NCI-H82 (cell line): ENCODE data around the gene ENTR1.

Experiments used
- DNase-seq: peaks from one replicate; lab custom pipeline; 2025; lab: John Stamatoyannopoulos, UW

Gene ENTR1

DNA sequence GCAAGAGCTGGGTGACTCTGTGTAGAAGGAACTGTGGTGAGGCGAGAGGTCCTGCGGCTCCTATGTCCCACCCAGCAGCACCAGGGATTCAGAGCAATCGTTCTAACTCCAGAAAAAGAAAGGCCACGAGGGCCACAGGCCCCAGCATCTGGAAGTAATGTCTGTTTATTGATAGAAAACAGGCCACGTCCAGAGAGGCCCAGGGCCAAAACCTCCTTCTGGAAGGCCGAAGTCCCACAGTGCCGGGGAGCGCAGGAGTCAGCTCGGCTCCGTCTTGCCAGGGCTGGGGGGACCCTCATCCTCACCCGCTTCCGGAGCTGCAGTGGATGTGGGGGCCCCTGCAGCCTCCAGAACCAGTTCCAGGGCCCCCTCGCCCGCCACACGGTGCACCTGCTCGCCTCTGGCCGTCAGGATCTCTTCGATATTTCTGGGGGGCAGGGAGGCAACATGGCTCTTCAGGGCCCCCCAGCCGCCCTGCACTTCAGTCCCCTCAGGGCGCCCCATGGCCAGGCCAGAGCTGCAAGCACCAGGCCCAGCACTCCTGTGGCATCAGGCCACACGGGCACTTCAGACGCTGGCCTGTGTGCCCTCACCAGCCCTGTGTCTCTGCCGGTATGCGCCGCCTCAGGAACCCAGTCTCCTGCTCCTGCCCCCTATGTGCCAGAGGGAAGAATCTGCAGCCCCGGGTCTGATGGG lies 48.5 kb downstream of the ENTR1 start:
- DNase-seq: no peak

DNA sequence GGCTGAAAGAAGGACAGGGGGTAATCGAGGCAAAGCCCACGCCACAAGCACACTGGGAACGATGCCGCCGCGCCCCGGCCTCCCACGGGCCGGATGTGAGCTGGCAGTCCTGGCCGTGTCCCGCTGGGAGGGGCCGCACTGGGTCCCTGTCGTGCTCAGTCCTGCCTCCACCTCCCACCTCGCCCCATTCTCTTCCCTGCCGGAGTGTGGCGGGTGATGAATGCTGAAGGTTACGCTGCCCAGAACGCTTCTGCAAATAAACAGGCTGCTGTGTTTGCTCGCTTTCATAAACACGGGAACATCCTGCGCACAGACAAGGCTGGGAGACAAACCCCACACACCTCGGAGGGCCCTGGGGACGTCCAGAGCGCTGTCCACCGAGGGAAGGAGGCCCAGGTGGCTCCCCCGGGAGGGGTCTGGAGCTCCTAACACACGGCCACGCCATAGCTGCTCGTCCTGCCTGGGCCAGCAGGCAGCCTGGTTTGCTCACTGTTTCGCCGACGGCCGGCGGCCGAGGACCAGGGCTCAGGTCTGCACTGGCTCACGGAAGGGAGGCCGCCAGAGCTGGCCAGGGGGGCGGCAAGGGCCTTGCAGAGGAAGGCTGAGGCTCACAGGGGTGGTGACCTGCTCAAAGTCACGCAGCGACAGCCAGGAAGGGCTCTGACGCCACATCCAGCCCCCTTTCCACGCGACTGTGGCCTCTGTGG lies 49.2 kb downstream of the ENTR1 start:
- DNase-seq: no peak

DNA sequence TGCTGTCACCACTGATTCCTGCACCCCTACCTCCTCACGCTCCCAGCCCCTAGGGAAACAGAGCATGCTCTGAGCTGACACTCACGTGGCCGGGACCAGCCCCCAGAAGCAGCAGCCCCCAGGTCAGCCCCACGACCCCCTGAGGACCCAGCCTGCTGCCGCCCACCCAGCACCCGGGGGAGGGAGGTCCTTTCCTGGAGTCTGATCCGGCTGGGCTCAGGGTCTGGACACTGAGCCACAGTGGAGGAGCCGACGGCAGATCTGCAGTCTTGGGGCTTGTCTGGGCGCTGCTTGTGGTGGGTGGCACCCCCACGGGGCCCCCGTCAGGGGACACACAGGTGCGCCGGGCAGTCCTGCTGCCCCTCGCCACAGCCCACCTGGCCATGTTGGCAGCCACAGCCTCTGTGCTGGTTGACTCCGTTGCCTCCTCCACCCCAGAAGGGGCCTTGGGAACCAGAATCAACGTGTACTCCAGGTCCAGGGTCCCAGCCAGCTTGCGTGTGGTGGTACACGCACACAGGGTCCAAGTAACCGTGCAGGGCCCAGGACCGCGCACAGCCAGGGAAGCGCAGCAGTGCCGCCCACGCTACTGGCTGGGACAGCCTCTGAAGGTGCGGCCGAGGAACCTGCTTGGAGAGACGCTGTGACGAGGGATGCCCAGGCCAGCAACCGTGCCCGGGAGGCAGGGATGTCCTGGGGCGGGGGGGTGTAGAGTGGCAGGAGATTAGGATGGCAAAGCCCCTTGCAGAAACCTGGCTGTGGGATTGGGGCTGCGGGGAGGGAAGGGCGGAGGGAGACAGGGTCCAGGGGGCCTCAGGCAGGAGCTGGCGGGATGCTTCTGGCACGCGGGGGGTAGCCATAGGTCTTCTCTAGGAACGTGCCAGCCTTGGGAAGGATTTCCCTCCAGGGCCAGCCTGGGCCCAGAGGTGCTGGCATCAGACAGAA lies 50.4 kb downstream of the ENTR1 start:
- no peak for DNase-seq

DNA sequence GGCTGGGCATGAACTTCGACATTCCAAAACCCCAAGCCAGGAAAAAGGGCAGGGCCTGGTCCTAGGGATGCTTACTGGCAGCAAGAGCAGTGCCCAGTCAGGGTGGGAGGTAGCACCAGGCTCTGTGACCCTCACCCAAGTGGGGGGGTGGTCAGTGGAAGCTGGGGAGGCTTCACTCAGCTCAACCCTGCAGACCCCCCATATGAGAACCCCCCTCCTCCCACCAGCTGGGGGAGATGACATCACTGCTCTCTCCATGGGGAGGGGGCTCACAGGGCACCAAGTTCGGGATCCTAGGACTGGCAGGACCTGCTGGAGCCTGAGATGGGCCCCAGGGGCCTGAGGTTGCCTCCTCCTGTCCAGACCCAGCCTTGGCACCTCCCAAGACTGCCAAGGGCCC lies 51.5 kb downstream of the ENTR1 start:
- DNase-seq: no peak

DNA sequence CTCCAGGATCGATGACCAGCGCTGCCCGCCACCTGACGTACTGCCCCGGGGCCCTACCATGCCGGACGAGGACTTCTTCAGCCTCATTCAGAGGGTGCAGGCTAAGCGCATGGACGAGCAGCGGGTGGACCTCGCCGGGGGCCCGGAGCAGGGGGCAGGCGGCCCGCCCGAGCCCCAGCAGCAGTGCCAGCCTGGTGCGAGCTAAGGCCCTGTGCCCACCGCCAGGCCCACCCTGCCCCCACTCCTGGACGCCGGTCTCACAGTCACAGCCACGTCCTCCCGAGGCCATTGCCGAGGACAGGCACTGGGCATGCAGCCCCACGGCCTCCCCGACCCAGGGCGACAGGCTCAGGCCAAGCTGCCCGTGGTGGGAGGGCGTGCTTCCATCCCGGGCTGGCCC lies 52.4 kb downstream of the ENTR1 start:
- no peak for DNase-seq

DNA sequence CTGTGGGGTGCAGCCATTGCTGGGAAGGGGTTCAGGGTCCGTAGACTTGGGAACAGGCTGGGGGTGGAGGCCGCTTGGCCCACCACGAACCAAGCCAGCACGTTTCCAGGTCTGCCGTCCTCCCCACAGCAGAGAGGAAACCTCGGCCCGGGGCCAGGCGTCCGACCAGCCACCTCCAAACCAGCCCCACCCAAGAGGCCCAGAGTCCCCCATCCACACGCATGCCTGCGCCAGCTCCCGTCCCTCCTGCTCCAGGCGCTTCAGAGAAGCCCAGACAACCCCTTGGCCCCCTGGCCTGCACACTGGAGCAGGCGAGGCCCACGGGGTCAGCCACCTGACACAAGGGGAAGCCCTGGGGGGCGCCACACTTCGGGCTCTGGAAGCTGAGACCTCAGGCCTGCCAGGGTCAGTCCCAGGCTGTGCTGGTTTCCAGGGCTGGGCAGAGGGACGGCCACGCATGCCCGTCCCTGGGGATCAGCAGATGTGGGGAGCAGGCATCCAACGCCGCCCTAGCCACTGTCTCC lies 53.1 kb downstream of the ENTR1 start:
- DNase-seq: no peak

DNA sequence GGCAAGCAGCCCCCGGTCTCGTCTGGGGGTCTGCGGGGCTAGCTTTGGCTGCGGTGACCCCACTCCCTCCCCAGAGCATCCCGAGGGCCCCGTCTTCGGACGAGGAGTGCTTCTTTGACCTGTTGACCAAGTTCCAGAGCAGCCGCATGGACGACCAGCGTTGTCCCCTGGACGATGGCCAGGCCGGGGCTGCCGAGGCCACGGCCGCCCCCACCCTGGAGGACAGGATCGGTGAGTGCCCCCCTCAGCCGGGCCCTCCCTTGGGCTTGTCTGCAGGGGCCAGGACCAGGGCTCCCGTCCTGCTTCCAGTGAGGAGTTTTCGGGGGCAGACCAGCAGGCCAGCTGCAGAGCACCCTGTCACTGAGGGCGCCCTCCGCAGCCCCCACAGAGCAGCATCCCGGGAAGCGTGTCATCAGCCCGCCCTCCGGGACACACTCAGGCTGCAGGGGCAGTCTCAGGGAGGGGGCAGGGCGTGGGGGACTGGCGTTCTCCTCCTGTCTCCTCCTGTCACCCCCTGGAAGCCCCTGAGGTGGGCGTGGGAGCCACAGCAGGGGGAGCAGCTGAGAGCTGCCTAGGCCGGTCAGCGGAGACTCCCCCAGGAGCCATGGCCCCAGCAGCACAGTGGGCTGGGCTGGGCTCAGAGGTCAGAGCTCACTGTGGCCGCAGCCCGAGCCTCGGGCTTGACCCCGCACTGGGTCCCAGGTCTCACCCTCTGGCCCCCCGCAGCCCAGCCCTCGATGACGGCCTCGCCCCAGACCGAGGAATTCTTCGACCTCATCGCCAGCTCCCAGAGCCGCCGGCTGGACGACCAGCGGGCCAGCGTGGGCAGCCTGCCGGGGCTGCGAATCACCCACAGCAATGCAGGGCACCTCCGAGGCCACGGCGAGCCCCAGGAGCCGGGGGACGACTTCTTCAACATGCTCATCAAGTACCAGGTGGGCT lies 54.5 kb downstream of the ENTR1 start:
- DNase-seq: no peak

DNA sequence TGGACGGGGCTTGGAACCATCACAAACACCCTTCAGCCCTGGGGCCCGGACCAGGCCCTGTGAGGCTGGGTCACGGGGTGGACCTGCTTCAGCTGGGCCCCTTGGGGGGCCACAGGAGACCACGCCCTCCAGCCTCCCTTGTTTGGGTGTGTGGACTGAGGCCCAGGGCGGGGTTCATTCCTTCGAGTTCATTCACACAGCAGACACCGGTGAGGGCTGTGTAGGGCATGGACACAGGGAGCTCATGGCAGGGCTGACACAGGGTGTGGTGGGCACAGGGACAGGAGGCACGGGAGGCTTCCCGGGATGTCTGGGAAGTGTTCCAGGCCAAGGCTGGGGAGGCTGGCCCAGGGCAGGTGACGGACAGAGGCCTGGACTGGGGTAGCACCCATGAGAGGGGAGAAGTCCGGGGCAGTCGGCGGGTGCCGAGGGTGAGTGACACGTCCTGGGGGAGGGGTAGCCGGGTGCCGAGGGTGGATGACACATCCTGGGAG lies 55.8 kb downstream of the ENTR1 start:
- no peak for DNase-seq

DNA sequence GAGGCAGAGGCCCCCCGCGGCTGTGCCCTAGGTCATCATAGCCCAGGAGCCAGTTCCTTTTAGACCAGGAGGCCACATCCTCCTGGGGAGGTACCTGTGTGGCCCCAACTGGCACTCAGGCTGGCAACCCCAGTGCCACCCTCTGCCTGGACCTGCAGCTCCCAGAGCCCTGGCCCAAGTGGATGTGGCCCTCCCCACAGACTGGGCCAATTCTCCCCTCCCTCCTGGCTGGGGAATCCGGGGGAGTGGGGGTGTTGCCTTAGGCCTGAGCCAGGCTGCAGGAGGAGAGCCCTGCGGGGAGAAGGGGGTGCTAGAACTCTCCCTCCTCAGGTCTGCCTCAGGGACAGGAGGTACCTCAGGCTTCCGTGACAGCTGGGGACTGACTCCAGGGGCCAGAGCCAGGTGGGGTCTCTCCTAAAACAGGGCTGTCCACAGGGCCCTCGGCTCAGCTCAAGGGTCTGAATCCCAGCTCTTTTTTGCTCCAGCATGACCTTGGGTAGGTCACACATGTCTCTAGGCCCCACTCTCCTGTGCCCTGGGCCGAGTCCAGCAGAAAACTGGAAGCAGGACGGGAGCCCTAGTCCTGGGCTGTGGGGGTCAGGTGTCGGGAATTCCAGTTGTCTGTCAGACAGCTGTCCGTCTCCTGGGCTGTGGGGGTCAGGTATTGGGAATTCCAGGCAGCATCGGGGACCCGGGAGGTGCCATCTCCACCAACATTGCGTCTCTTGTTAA lies 56.5 kb downstream of the ENTR1 start:
- DNase-seq: no peak

DNA sequence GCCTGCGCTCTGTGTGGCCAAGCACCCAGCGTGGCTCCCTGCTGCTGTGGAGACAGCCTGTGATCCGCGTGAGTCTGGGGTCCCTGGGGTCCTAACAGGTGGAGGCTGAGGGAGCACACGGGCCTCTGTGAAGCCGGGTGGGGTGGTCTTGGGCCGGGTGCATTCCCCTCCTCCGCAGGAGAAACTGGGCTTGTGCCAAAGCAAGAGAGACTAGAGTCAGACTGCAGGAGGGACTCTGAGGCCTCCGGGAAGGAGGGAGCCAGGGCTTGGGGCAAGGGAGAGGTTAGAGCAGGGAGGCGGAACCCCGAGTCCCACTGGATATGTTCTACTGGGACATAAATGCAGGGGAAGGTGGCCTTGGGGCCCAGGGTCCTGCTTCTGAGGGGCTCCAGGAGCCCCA lies 57.3 kb downstream of the ENTR1 start:
- no peak for DNase-seq

DNA sequence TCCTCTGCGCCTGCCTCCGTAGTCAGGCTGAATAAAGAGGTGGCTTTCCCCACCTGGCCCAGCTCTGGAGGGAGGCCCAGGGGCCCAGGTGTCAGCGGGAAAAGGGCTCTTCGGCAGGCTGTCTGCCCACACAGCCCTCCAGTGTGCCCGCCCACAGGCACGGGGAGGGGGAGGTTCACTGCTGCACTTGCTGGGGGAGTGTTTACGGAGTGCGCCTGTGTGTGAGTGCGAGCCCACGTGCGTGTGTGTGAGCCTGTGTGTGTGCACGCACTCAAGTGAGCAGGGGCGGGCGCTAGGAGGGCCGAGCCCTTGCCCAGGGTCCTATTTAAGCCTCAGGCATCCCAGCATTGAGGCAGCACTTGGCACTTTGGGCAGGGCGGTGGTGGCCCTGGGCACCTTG lies 57.7 kb downstream of the ENTR1 start:
- DNase-seq: no peak
